GM23338 (cell line): ENCODE data around the gene LRP1B.

Source experiments
- CREB1 ChIP-seq: fragments of 250-450 bp; sonication (Bioruptor Pico); IDR thresholded peaks from 2 replicates; pipeline ENCODE4 v1.5.0; 2020; ENCODE audit warnings: low read depth, mild to moderate bottlenecking, moderate library complexity
- EZH2 ChIP-seq: fragments of 200-600 bp; sonication (generic); IDR thresholded peaks from one replicate; pipeline ENCODE4 v1.8.0; 2017; ENCODE audit warnings: antibody characterized with exemption, mild to moderate bottlenecking, low read depth; ENCODE audit not compliant: unreplicated experiment
- EZH2phosphoT487 ChIP-seq: fragments of 200-600 bp; sonication (generic); IDR thresholded peaks from one replicate; pipeline ENCODE4 v1.8.1; 2018; ENCODE audit warnings: antibody characterized with exemption; ENCODE audit not compliant: unreplicated experiment
- JUNB ChIP-seq: IDR thresholded peaks from one replicate; pipeline ENCODE4 v1.6.1; 2016; ENCODE audit warnings: antibody characterized with exemption; ENCODE audit not compliant: unreplicated experiment
- NANOG ChIP-seq: IDR thresholded peaks from 2 replicates; pipeline ENCODE4 v1.6.1; 2016; ENCODE audit warnings: antibody characterized with exemption, borderline replicate concordance
- POLR2AphosphoS5 ChIP-seq: IDR thresholded peaks from 2 replicates; pipeline ENCODE4 v1.6.1; 2016; ENCODE audit warnings: antibody characterized with exemption, low read depth
- STAT1 ChIP-seq: IDR thresholded peaks from one replicate; pipeline ENCODE4 v1.6.1; 2016; ENCODE audit warnings: antibody characterized with exemption; ENCODE audit not compliant: unreplicated experiment
- ZNF114 ChIP-seq: fragments of 250-450 bp; sonication (Bioruptor Pico); IDR thresholded peaks from 2 replicates; pipeline ENCODE4 v1.5.0; 2020; ENCODE audit warnings: mild to moderate bottlenecking, moderate library complexity
- ZNF331 ChIP-seq: fragments of 250-450 bp; sonication (Bioruptor Pico); IDR thresholded peaks from 2 replicates; pipeline ENCODE4 v1.5.0; 2020; ENCODE audit warnings: low read depth, mild to moderate bottlenecking, moderate library complexity
- TF ChIP-seq, protein P1 (sequence below): IDR thresholded peaks from one replicate; pipeline ENCODE4 v1.6.1; 2018; ENCODE audit warnings: antibody characterized with exemption; ENCODE audit not compliant: unreplicated experiment
- TF ChIP-seq, protein P2 (sequence below), 2 experiments: fragments of 200-600 bp in 1 of 2; sonication (generic) in 1 of 2; conservative IDR thresholded peaks; 2 replicates each; pipeline versions ENCODE4 v1.5.1 to v1.6.1; 2016 to 2017; ENCODE audit warnings: antibody characterized with exemption in 2 of 2, low read depth in 2 of 2, mild to moderate bottlenecking in 2 of 2, moderate library complexity in 1 of 2
- TF ChIP-seq, protein P3 (sequence below): IDR thresholded peaks from 2 replicates; pipeline ENCODE4 v1.6.1; 2016; ENCODE audit warnings: antibody characterized with exemption

DNA sequence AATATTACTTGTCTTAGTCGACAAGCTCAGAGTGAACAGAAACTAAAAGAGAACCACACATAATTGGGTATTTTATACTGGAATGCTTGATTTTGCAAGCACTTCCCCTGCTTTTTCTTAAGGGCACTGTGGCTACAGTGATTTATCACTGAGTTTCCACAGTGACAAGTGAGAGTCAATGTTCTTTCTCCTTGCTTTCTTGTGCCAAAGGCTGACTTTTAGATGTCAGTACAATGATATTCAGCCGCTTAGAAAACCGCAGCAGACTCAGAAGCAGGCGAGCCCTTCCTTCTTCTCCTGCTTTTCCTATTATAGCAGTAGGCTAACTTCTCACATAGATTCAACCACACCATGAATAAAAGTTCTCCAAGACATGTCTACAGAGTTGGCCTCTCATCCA, 1747.0 kb downstream of the LRP1B start:
- TF ChIP-seq EZH2: no peak
- no peak for TF ChIP-seq POLR2AphosphoS5
- TF ChIP-seq, protein P1, sequence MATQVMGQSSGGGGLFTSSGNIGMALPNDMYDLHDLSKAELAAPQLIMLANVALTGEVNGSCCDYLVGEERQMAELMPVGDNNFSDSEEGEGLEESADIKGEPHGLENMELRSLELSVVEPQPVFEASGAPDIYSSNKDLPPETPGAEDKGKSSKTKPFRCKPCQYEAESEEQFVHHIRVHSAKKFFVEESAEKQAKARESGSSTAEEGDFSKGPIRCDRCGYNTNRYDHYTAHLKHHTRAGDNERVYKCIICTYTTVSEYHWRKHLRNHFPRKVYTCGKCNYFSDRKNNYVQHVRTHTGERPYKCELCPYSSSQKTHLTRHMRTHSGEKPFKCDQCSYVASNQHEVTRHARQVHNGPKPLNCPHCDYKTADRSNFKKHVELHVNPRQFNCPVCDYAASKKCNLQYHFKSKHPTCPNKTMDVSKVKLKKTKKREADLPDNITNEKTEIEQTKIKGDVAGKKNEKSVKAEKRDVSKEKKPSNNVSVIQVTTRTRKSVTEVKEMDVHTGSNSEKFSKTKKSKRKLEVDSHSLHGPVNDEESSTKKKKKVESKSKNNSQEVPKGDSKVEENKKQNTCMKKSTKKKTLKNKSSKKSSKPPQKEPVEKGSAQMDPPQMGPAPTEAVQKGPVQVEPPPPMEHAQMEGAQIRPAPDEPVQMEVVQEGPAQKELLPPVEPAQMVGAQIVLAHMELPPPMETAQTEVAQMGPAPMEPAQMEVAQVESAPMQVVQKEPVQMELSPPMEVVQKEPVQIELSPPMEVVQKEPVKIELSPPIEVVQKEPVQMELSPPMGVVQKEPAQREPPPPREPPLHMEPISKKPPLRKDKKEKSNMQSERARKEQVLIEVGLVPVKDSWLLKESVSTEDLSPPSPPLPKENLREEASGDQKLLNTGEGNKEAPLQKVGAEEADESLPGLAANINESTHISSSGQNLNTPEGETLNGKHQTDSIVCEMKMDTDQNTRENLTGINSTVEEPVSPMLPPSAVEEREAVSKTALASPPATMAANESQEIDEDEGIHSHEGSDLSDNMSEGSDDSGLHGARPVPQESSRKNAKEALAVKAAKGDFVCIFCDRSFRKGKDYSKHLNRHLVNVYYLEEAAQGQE: no peak
- TF ChIP-seq, protein P2, sequence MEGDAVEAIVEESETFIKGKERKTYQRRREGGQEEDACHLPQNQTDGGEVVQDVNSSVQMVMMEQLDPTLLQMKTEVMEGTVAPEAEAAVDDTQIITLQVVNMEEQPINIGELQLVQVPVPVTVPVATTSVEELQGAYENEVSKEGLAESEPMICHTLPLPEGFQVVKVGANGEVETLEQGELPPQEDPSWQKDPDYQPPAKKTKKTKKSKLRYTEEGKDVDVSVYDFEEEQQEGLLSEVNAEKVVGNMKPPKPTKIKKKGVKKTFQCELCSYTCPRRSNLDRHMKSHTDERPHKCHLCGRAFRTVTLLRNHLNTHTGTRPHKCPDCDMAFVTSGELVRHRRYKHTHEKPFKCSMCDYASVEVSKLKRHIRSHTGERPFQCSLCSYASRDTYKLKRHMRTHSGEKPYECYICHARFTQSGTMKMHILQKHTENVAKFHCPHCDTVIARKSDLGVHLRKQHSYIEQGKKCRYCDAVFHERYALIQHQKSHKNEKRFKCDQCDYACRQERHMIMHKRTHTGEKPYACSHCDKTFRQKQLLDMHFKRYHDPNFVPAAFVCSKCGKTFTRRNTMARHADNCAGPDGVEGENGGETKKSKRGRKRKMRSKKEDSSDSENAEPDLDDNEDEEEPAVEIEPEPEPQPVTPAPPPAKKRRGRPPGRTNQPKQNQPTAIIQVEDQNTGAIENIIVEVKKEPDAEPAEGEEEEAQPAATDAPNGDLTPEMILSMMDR (conservative IDR thresholded peaks at IDR 0.05; ENCODE audit: low read depth in 2 of 2): no peak
- TF ChIP-seq NANOG: no peak
- no peak for TF ChIP-seq EZH2phosphoT487
- no peak for TF ChIP-seq JUNB
- TF ChIP-seq ZNF331 (CRISPR knock-in tag): no peak
- TF ChIP-seq CREB1 (CRISPR knock-in tag): no peak
- no peak for TF ChIP-seq ZNF114 (CRISPR knock-in tag)
- TF ChIP-seq, protein P3, sequence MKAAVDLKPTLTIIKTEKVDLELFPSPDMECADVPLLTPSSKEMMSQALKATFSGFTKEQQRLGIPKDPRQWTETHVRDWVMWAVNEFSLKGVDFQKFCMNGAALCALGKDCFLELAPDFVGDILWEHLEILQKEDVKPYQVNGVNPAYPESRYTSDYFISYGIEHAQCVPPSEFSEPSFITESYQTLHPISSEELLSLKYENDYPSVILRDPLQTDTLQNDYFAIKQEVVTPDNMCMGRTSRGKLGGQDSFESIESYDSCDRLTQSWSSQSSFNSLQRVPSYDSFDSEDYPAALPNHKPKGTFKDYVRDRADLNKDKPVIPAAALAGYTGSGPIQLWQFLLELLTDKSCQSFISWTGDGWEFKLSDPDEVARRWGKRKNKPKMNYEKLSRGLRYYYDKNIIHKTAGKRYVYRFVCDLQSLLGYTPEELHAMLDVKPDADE: no peak
- no peak for TF ChIP-seq STAT1
